ENCODE results near the gene MAP3K21.

DNA sequence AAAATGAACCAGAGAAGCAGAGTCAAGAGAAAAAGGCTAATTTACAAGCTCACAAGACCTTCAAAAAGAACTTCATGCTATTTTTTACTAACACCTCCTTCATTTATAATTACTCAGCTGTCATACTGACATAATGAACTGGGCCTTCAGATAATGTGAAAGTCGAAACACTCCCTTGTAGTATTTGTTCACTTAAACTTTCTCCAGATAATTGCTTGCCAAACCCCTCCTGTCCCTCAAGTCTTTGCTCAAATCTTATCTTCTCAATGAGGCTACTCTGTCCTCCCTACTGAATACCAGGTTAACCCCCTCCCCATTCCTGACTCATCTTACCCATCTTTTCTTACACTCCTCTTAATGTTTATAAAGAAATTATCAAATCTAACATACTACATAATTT, 11.1 kb upstream of the MAP3K21 start:
- TF ChIP-seq, protein P1, sequence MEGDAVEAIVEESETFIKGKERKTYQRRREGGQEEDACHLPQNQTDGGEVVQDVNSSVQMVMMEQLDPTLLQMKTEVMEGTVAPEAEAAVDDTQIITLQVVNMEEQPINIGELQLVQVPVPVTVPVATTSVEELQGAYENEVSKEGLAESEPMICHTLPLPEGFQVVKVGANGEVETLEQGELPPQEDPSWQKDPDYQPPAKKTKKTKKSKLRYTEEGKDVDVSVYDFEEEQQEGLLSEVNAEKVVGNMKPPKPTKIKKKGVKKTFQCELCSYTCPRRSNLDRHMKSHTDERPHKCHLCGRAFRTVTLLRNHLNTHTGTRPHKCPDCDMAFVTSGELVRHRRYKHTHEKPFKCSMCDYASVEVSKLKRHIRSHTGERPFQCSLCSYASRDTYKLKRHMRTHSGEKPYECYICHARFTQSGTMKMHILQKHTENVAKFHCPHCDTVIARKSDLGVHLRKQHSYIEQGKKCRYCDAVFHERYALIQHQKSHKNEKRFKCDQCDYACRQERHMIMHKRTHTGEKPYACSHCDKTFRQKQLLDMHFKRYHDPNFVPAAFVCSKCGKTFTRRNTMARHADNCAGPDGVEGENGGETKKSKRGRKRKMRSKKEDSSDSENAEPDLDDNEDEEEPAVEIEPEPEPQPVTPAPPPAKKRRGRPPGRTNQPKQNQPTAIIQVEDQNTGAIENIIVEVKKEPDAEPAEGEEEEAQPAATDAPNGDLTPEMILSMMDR (optimal IDR thresholded peaks at IDR 0.05 in 1 of 3, IDR thresholded peaks at IDR 0.05 in 1 of 3, conservative IDR thresholded peaks at IDR 0.05 in 1 of 3; ENCODE audit: extremely low read depth in 1 of 3, insufficient read depth in 2 of 3, low read length in 3 of 3): no peak
- TF ChIP-seq EZH2 (IDR thresholded peaks at IDR 0.05; ENCODE audit: low read length): no peak

All from keratinocyte (primary cell).